Erythroblast (primary cell): ENCODE data around the gene CNOT6.

Experiments used
- GATA1 ChIP-seq: IDR thresholded peaks from 2 replicates; pipeline ENCODE4 v1.6.1; 2011; ENCODE audit warnings: low read depth, mild to moderate bottlenecking, control low read depth, low read length, moderate library complexity
- POLR2A ChIP-seq: IDR thresholded peaks from 2 replicates; pipeline ENCODE4 v1.6.1; 2011; ENCODE audit warnings: mild to moderate bottlenecking, low read length

- TF ChIP-seq POLR2A (no peak), GATA1 (no peak)
Observed at GRCh38 chr5:180591311-180591887, 97.2 kb downstream of the CNOT6 start, which contains the start of gene SCGB3A1.
